Liver (tissue), 9 donors: ENCODE data around the gene HS1BP3. TPM values are rescaled to one million over a fixed set of nuclear protein-coding genes. Genes with fewer than 3 reads are reported as not detected.

Experiments
- DNase-seq: peaks from one replicate; pipeline ENCODE4 v3.0.0-alpha.2; 2017; ENCODE audit warnings: low spot score
- H3K27ac ChIP-seq, 2 donors: one replicate each; pipeline ENCODE4 v1.7.0; 2013; ENCODE audit warnings: inconsistent platforms in 2 of 2, low read length in 2 of 2, control low read depth in 1 of 2, low read depth in 1 of 2, mild to moderate bottlenecking in 1 of 2
- H3K27me3 ChIP-seq, 4 donors: one replicate each; pipeline versions ENCODE4 v1.6.1 to v1.7.0; 2013; ENCODE audit warnings: low read length in 3 of 4, inconsistent platforms in 1 of 4, mild to moderate bottlenecking in 1 of 4, moderate library complexity in 1 of 4; ENCODE audit not compliant: control insufficient read depth in 4 of 4, insufficient read depth in 4 of 4
- H3K36me3 ChIP-seq, 4 donors: one replicate each; pipeline versions ENCODE4 v1.6.1 to v1.7.0; 2013; ENCODE audit warnings: low read length in 3 of 4, mild to moderate bottlenecking in 3 of 4, low read depth in 1 of 4, moderate library complexity in 1 of 4; ENCODE audit not compliant: control insufficient read depth in 4 of 4, insufficient read depth in 3 of 4
- H3K4me1 ChIP-seq, 4 donors: one replicate each; pipeline versions ENCODE4 v1.6.1 to v1.7.0; 2013; ENCODE audit warnings: low read length in 3 of 4, mild to moderate bottlenecking in 3 of 4, moderate library complexity in 1 of 4; ENCODE audit not compliant: control insufficient read depth in 4 of 4, insufficient read depth in 4 of 4
- H3K4me3 ChIP-seq, 3 donors: one replicate each; pipeline versions ENCODE4 v1.6.1 to v1.7.0; 2013; ENCODE audit warnings: low read length in 3 of 3, control low read depth in 1 of 3, low read depth in 1 of 3, mild to moderate bottlenecking in 1 of 3
- H3K9ac ChIP-seq, 2 donors: one replicate each; pipeline ENCODE4 v1.7.0; 2013; ENCODE audit warnings: low read length in 2 of 2, mild to moderate bottlenecking in 2 of 2, moderate library complexity in 2 of 2, control low read depth in 1 of 2, low read depth in 1 of 2
- H3K9me3 ChIP-seq, 4 donors: one replicate each; pipeline versions ENCODE4 v1.6.1 to v1.7.0; 2013; ENCODE audit warnings: low read length in 3 of 4; ENCODE audit not compliant: control insufficient read depth in 4 of 4
- EGR1 ChIP-seq, 2 donors: IDR thresholded peaks; 2 replicates each; pipeline ENCODE4 v1.6.1; 2016 to 2018; ENCODE audit warnings: antibody characterized with exemption in 2 of 2, low read depth in 2 of 2
- FOXA1 ChIP-seq: IDR thresholded peaks from 2 replicates; pipeline ENCODE4 v1.6.1; 2016; ENCODE audit warnings: antibody characterized with exemption
- FOXA2 ChIP-seq: IDR thresholded peaks from 2 replicates; pipeline ENCODE4 v1.6.1; 2016; ENCODE audit warnings: antibody characterized with exemption
- GABPA ChIP-seq, 2 donors: IDR thresholded peaks in 1 of 2; conservative IDR thresholded peaks in 1 of 2; 2 replicates each; pipeline ENCODE4 v1.6.1; 2016; ENCODE audit warnings: antibody characterized with exemption in 2 of 2, mild to moderate bottlenecking in 1 of 2, moderate library complexity in 1 of 2
- HNF4A ChIP-seq, 2 donors: conservative IDR thresholded peaks; 2 replicates each; pipeline ENCODE4 v1.6.1; 2016; ENCODE audit warnings: antibody characterized with exemption in 2 of 2, mild to moderate bottlenecking in 2 of 2
- HNF4G ChIP-seq: IDR thresholded peaks from 2 replicates; pipeline ENCODE4 v1.6.1; 2016; ENCODE audit warnings: antibody characterized with exemption
- JUND ChIP-seq, 2 donors: IDR thresholded peaks; 2 replicates each; pipeline ENCODE4 v1.6.1; 2016; ENCODE audit warnings: antibody characterized with exemption in 2 of 2
- MAX ChIP-seq: IDR thresholded peaks from 2 replicates; pipeline ENCODE4 v1.6.1; 2016; ENCODE audit warnings: antibody characterized with exemption
- NR2F2 ChIP-seq: IDR thresholded peaks from 2 replicates; pipeline ENCODE4 v1.6.1; 2016; ENCODE audit warnings: antibody characterized with exemption
- RAD21 ChIP-seq, 2 donors: IDR thresholded peaks; 2 replicates each; pipeline ENCODE4 v1.6.1; 2016; ENCODE audit warnings: antibody characterized with exemption in 2 of 2, mild to moderate bottlenecking in 2 of 2
- RXRA ChIP-seq, 2 donors: IDR thresholded peaks; 2 replicates each; pipeline ENCODE4 v1.6.1; 2017 to 2018; ENCODE audit warnings: antibody characterized with exemption in 2 of 2, mild to moderate bottlenecking in 1 of 2
- SP1 ChIP-seq: IDR thresholded peaks from 2 replicates; pipeline ENCODE4 v1.6.1; 2018; ENCODE audit warnings: antibody characterized with exemption, mild to moderate bottlenecking
- TAF1 ChIP-seq: conservative IDR thresholded peaks from 2 replicates; pipeline ENCODE4 v1.6.1; 2016; ENCODE audit warnings: antibody characterized with exemption, mild to moderate bottlenecking
- YY1 ChIP-seq: IDR thresholded peaks from 2 replicates; pipeline ENCODE4 v1.6.1; 2016; ENCODE audit warnings: antibody characterized with exemption, mild to moderate bottlenecking
- WGBS: extraction: QIAGEN DNeasy Blood & Tissue Kit; methylation state at CpG from one replicate; pipeline ENCODE4 v1.1.7; 2013; 5-methylcytosine and 5-hydroxymethylcytosine counted together
- polyA plus RNA-seq, 2 donors: library from polyadenylated mRNA; stranded (reverse) in 1 of 2; unstranded in 1 of 2; fragments of 200-250 nt in 1 of 2; fragments of >200 nt in 1 of 2; fragmentation: Nextera tagmentation in 1 of 2; extraction: Ambion mirVana in 1 of 2; gene quantifications; one replicate each; pipeline versions ENCODE4 v1.2.1 to v1.2.3, GENCODE V29; 2013 to 2015
- total RNA-seq, 2 donors: library from RNA; depleted of rRNA; stranded (reverse); fragments of >200 nt; gene quantifications; one replicate each; pipeline ENCODE4 v1.2.3, GENCODE V29; 2014
- TF ChIP-seq, protein P1 (sequence below): IDR thresholded peaks from 2 replicates; pipeline ENCODE4 v1.6.1; 2016; ENCODE audit warnings: antibody characterized with exemption
- TF ChIP-seq, protein P2 (sequence below): fragments of 150-350 bp; IDR thresholded peaks from 2 replicates; pipeline ENCODE4 v1.5.1; 2017; ENCODE audit warnings: improper control_type of control experiment, low read depth, low read length; ENCODE audit not compliant: missing input control
- TF ChIP-seq, protein P3 (sequence below): IDR thresholded peaks from 2 replicates; pipeline ENCODE4 v1.6.1; 2016; ENCODE audit warnings: antibody characterized with exemption
- TF ChIP-seq, protein P4 (sequence below): IDR thresholded peaks from 2 replicates; pipeline ENCODE4 v1.6.1; 2016; ENCODE audit warnings: antibody characterized with exemption, mild to moderate bottlenecking
- donor health status: healthy.
- donor health status: healthy.
- donor health status: healthy.
- donor health status: healthy.
- donor health status: healthy.

Gene HS1BP3
- total and polyA plus RNA-seq, 4 donors: 7.7 to 15.4 (median 10.9) TPM

GRCh38 chr2:20609995-20610357 lies 40.9 kb downstream of the HS1BP3 start:
- TF ChIP-seq GABPA (IDR thresholded peaks at IDR 0.05 in 1 of 2, conservative IDR thresholded peaks at IDR 0.05 in 1 of 2) (no peak), HNF4A (conservative IDR thresholded peaks at IDR 0.05) (peak; percentile 28 to 34), HNF4G (no peak)
- no peaks in the 10 kb centered on the region for H3K36me3 ChIP-seq
- H3K27me3 ChIP-seq: no peaks in the 10 kb centered on the region
- no peak overlapping the region for H3K9ac ChIP-seq
- H3K9me3 ChIP-seq: no peaks in the 10 kb centered on the region
- no peak for DNase-seq
- WGBS: 70% methylated on average over 4 of the region's 4 CpGs
- H3K4me3 ChIP-seq: no peak overlapping the region
- H3K27ac ChIP-seq: peak overlapping the region in 1 of 2 donors; percentile 81
- H3K4me1 ChIP-seq: peaks cover 9 to 36% (median 17%) of the 10 kb centered on the region in 4 donors

DNA sequence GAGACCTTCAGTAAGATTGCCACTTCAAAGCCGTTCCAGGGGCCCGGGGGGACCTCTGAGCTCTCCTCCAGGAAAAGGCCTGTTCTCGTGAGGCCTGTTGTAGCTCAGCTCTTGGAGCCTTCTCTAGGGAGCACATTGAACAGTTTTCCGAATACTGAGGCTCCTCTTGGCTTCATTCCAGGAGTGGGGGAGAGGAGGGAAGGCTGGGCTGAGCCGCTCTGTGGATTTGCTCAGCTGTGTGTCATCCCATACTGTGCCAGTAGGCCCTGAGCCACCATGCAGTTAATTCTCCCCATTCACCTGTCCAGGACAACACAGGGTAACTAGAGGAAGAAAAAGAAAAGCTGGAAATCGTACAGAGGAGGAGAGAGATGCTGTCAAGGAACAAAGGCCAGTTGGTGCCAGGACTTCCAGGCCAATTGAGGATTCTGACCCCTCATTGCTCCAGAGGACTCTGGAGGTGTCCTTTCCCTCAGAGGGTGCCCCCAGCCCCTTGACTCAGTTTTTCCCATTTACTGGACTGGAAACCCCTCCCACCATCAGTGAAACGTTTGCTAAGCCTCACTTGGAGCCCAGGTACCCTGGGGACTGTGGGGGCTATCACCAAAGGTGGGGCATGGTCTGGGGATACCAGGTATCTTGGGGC lies 41.4 kb downstream of the HS1BP3 start:
- peaks cover 9 to 31% (median 17%) of the 10 kb centered on the region in 4 donors for H3K4me1 ChIP-seq
- TF ChIP-seq HNF4G (no peak), FOXA2 (no peak), FOXA1 (no peak), TAF1 (no peak), SP1 (no peak), GABPA (IDR thresholded peaks at IDR 0.05 in 1 of 2, conservative IDR thresholded peaks at IDR 0.05 in 1 of 2) (no peak), YY1 (no peak), JUND (IDR thresholded peaks at IDR 0.05) (no peak), EGR1 (IDR thresholded peaks at IDR 0.05; ENCODE audit: low read depth in 2 of 2) (no peak), RXRA (IDR thresholded peaks at IDR 0.05) (no peak), MAX (no peak), HNF4A (conservative IDR thresholded peaks at IDR 0.05) (no peak), NR2F2 (no peak), RAD21 (IDR thresholded peaks at IDR 0.05) (no peak)
- TF ChIP-seq, protein P1, sequence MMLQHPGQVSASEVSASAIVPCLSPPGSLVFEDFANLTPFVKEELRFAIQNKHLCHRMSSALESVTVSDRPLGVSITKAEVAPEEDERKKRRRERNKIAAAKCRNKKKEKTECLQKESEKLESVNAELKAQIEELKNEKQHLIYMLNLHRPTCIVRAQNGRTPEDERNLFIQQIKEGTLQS: no peak
- TF ChIP-seq, protein P2, sequence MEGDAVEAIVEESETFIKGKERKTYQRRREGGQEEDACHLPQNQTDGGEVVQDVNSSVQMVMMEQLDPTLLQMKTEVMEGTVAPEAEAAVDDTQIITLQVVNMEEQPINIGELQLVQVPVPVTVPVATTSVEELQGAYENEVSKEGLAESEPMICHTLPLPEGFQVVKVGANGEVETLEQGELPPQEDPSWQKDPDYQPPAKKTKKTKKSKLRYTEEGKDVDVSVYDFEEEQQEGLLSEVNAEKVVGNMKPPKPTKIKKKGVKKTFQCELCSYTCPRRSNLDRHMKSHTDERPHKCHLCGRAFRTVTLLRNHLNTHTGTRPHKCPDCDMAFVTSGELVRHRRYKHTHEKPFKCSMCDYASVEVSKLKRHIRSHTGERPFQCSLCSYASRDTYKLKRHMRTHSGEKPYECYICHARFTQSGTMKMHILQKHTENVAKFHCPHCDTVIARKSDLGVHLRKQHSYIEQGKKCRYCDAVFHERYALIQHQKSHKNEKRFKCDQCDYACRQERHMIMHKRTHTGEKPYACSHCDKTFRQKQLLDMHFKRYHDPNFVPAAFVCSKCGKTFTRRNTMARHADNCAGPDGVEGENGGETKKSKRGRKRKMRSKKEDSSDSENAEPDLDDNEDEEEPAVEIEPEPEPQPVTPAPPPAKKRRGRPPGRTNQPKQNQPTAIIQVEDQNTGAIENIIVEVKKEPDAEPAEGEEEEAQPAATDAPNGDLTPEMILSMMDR: no peak
- TF ChIP-seq, protein P3, sequence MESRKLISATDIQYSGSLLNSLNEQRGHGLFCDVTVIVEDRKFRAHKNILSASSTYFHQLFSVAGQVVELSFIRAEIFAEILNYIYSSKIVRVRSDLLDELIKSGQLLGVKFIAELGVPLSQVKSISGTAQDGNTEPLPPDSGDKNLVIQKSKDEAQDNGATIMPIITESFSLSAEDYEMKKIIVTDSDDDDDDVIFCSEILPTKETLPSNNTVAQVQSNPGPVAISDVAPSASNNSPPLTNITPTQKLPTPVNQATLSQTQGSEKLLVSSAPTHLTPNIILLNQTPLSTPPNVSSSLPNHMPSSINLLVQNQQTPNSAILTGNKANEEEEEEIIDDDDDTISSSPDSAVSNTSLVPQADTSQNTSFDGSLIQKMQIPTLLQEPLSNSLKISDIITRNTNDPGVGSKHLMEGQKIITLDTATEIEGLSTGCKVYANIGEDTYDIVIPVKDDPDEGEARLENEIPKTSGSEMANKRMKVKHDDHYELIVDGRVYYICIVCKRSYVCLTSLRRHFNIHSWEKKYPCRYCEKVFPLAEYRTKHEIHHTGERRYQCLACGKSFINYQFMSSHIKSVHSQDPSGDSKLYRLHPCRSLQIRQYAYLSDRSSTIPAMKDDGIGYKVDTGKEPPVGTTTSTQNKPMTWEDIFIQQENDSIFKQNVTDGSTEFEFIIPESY: no peak
- TF ChIP-seq, protein P4, sequence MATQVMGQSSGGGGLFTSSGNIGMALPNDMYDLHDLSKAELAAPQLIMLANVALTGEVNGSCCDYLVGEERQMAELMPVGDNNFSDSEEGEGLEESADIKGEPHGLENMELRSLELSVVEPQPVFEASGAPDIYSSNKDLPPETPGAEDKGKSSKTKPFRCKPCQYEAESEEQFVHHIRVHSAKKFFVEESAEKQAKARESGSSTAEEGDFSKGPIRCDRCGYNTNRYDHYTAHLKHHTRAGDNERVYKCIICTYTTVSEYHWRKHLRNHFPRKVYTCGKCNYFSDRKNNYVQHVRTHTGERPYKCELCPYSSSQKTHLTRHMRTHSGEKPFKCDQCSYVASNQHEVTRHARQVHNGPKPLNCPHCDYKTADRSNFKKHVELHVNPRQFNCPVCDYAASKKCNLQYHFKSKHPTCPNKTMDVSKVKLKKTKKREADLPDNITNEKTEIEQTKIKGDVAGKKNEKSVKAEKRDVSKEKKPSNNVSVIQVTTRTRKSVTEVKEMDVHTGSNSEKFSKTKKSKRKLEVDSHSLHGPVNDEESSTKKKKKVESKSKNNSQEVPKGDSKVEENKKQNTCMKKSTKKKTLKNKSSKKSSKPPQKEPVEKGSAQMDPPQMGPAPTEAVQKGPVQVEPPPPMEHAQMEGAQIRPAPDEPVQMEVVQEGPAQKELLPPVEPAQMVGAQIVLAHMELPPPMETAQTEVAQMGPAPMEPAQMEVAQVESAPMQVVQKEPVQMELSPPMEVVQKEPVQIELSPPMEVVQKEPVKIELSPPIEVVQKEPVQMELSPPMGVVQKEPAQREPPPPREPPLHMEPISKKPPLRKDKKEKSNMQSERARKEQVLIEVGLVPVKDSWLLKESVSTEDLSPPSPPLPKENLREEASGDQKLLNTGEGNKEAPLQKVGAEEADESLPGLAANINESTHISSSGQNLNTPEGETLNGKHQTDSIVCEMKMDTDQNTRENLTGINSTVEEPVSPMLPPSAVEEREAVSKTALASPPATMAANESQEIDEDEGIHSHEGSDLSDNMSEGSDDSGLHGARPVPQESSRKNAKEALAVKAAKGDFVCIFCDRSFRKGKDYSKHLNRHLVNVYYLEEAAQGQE: no peak

More for the DNA sequence above, 41.4 kb downstream of the HS1BP3 start:
- peak overlapping the region; percentile 15 to 81 for H3K27ac ChIP-seq
- H3K9ac ChIP-seq: no peak overlapping the region
- H3K27me3 ChIP-seq: no peaks in the 10 kb centered on the region
- DNase-seq: no peak
- no peaks in the 10 kb centered on the region for H3K36me3 ChIP-seq
- WGBS: 76% methylated on average over 7 of the region's 7 CpGs
- no peak overlapping the region for H3K4me3 ChIP-seq
- no peaks in the 10 kb centered on the region for H3K9me3 ChIP-seq
